Motor neuron (in vitro differentiated cells): ENCODE results near the gene TAF4B. TPM values are rescaled to one million over a fixed set of nuclear protein-coding genes. Genes with fewer than 3 reads are reported as not detected.
A peak's percentile ranks its signal among the peaks of the same experiment; 100 is the strongest.

Source experiments
- ATAC-seq, 8 experiments: fragments of 200-7000 bp; cut with Tn5 transposase; replicated peaks in 6 of 8; 2 replicates each; pipeline ENCODE4 v1.8.0; 2021; ENCODE audit warnings: mild to moderate bottlenecking in 8 of 8, moderate library complexity in 8 of 8
- H3K27ac ChIP-seq, 2 donors: fragments of 250-450 bp; sonication (Bioruptor Pico); 2 replicates each; pipeline ENCODE4 v1.9.0; 2021; ENCODE audit warnings: antibody characterized with exemption in 2 of 2, mild to moderate bottlenecking in 2 of 2, moderate library complexity in 1 of 2
- H3K4me1 ChIP-seq, 2 donors: fragments of 250-450 bp; sonication (Bioruptor Pico); replicated peaks in 1 of 2; 2 replicates each; pipeline ENCODE4 v1.6.1; 2021; ENCODE audit warnings: antibody characterized with exemption in 2 of 2, mild to moderate bottlenecking in 2 of 2, moderate library complexity in 1 of 2
- H3K4me3 ChIP-seq, 5 donors: fragments of 250-450 bp; sonication (Bioruptor Pico); 2 replicates each; pipeline ENCODE4 v1.9.0; 2021; ENCODE audit warnings: antibody characterized with exemption in 5 of 5, mild to moderate bottlenecking in 5 of 5, moderate library complexity in 4 of 5
- WGBS, 10 experiments: fragments of 450-650 bp; shearing (Covaris generic); methylation state at CpG; one replicate each; pipeline ENCODE4 v1.0.0; 2022; 5-methylcytosine and 5-hydroxymethylcytosine counted together
- in situ Hi-C, 9 experiments: fragments of 400-800 bp; cut with MboI; loops; one replicate each; pipeline ENCODE4 v1.15.0; 2021; ENCODE audit warnings: low sequenced_read_pairs in 9 of 9, low pct_unique_long_range_greater_than_20kb in 2 of 9; ENCODE audit not compliant: unreplicated experiment in 9 of 9
- total RNA-seq, 8 experiments: library from RNA; unstranded; fragments of 300-600 nt; gene quantifications; 2 replicates each; pipeline versions ENCODE4 v1.2.3 to v1.2.4, GENCODE V29; 2022

Gene TAF4B
- total RNA-seq, 8 experiments from 2014 or later = 2.0 to 12.3 (median 3.3) TPM

DNA sequence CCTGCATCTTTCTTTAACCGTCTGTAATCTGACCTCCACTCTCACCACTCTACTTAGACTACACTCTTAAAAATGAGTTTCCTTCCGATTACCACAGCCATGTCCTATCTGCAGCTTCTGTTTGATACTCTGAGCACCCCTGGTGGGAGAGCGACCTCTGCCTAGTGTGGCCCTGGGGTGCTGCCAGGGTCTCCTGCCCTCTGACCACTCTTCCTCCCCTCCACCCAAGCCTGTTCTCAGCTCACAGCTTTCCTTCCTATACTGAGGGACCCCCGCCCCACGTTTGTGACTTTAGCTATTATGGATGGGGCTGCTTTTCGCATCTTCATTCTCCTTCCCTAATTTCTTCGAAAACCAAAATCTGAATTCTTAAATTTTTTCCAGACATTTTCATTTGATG, 189.4 kb downstream of the TAF4B start:
- no peak overlapping the region for H3K27ac ChIP-seq
- in situ Hi-C loops = no loop called here
- 54 to 100% (median 73%) methylated on average over 1 to 7 of the region's 7 CpGs; no CpG with 5 or more reads in 1 of the 10 experiments for WGBS, 10 experiments

DNA sequence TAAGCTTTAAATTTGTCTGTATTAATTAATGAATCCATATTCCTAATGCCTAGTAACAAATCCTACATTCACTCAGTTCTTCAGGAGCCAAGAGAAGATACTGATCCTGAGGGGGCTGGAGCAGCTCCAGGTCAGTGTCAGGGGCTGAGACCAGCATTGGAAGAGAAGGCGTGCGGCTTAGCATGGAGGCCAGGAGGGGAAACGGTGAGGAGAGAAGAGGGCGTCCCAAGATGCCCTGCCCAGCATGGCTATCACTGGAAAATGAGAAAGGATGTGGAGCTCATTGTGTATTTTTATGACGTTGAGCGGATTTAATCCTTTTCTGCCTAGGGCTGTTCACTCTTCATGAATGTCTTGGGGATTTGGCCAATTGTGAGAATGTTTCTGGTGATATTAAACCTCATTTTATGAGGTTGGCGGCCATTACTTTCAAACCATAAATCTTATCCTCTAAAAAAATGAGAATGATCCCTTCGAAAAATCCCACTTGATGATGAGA, 190.5 kb downstream of the TAF4B start:
- no peak for ATAC-seq
- Histone ChIP-seq H3K27ac (no peak overlapping the region), H3K4me1 (peaks cover 5 to 8% of the 10 kb centered on the region in 2 donors), H3K4me3 (no peak overlapping the region)
- in situ Hi-C loops = no loop called here
- 87 to 100% (median 95%) methylated on average over 2 to 8 of the region's 8 CpGs; no CpG with 5 or more reads in 2 of the 10 experiments for WGBS, 10 experiments

More for the DNA sequence above, 189.4 kb downstream of the TAF4B start:
- peaks cover 5% of the 10 kb centered on the region in 2 donors for H3K4me1 ChIP-seq
- ATAC-seq = no peak
- H3K4me3 ChIP-seq = no peak overlapping the region

DNA sequence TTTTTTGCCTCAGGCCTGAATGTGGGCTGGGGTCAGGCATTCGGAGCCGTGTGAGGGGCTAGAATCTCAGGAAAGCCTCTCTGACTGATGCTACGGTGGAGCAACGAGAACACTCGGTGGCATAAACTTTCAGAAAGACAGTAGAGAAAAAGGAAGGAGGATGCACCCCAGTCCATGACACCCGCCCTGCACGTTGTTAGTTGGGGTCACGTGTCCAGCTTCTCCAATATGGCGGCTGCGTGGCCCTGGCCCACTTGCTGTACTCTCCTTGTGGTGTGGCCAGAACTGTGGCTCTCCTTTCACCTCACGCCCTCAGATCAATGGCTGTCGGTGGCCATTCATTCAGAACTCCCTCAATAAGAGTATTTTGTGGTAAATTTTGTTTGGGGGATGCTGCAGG, 190.9 kb downstream of the TAF4B start:
- WGBS, 10 experiments = 80 to 100% (median 93%) methylated on average over 3 to 9 of the region's 12 CpGs; no CpG with 5 or more reads in 2 of the 10 experiments
- in situ Hi-C loops = no loop called here
- H3K4me3 ChIP-seq = no peak overlapping the region
- no peak for ATAC-seq
- no peak overlapping the region for H3K27ac ChIP-seq
- H3K4me1 ChIP-seq = peaks cover 8 to 10% of the 10 kb centered on the region in 2 donors

- ATAC-seq = no peak
- H3K4me3 ChIP-seq = no peak overlapping the region
- 20 to 100% (median 87%) methylated on average over 1 to 4 of the region's 4 CpGs; no CpG with 5 or more reads in 4 of the 10 experiments for WGBS, 10 experiments
- in situ Hi-C loops = no loop called here
- peaks cover 15 to 20% of the 10 kb centered on the region in 2 donors for H3K4me1 ChIP-seq
- no peak overlapping the region for H3K27ac ChIP-seq
Observed at GRCh38 chr18:26418225-26418624, 192.0 kb downstream of the TAF4B start.

DNA sequence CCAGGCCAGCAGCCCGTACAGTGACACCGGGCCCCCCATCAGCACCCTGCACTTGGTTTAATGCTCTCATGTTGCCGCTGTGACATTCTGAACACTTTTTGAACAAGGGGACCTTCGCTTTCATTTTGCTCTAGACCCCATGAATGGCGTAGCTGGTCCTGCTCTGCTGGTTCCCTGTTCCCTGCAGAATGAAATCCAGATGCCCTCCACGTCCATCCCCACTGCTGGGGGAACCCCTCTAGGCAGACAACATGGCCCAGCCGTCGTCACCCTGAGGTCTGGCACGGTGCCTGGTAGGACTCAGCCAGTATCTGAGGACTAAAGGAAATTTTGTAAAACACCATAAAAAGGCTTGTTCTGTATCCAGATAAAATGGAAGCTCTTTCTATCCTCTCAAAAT, 193.5 kb downstream of the TAF4B start:
- Histone ChIP-seq H3K27ac (no peak overlapping the region), H3K4me1 (peaks cover 15 to 22% of the 10 kb centered on the region in 2 donors), H3K4me3 (no peak overlapping the region)
- no peak for ATAC-seq
- WGBS, 10 experiments = 50 to 100% (median 90%) methylated on average over 1 to 5 of the region's 9 CpGs; no CpG with 5 or more reads in 3 of the 10 experiments
- in situ Hi-C loops = no loop called here

- ATAC-seq = no peak
- 67 to 100% (median 100%) methylated on average over 1 to 2 of the region's 6 CpGs; no CpG with 5 or more reads in 7 of the 10 experiments for WGBS, 10 experiments
- no peak overlapping the region for H3K27ac ChIP-seq
- no peak overlapping the region for H3K4me3 ChIP-seq
- H3K4me1 ChIP-seq = peaks cover 10 to 17% of the 10 kb centered on the region in 2 donors
- in situ Hi-C loops = no loop called here
Observed at GRCh38 chr18:26421503-26421902, 195.3 kb downstream of the TAF4B start.

DNA sequence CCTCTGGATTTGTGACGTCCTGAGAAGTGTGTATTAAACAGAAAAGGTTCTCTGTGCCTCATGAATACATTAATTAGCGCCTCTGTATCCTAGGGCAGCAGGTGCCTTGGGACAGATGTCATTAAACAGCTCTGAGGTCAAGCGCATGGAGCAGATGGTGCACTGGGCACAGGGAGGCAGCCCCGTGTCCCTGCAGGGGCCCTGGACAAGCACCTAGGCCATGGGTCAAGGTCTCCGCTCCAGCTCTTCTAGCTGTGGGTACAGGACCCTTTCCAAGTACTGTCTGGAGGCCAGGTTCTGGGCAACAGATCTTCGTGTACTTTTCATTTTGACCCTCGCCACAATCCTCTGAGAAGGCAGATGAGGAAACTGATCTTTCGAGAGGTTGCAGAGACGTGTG, 195.7 kb downstream of the TAF4B start:
- 58 to 95% (median 77%) methylated on average over 2 to 6 of the region's 9 CpGs; no CpG with 5 or more reads in 4 of the 10 experiments for WGBS, 10 experiments
- ATAC-seq = no peak

GRCh38 chr18:26422472-26423162, 196.4 kb downstream of the TAF4B start:
- Histone ChIP-seq H3K27ac (no peak overlapping the region), H3K4me3 (no peak overlapping the region), H3K4me1 (peaks cover 10 to 17% of the 10 kb centered on the region in 2 donors)
- ATAC-seq = no peak
- WGBS, 10 experiments = 33 to 100% (median 82%) methylated on average over 1 to 5 of the region's 6 CpGs
- in situ Hi-C loops = no loop called here

More for the DNA sequence above, 195.7 kb downstream of the TAF4B start:
- no peak overlapping the region for H3K4me3 ChIP-seq
- in situ Hi-C loops = no loop called here
- no peak overlapping the region for H3K27ac ChIP-seq
- peaks cover 10 to 17% of the 10 kb centered on the region in 2 donors for H3K4me1 ChIP-seq

DNA sequence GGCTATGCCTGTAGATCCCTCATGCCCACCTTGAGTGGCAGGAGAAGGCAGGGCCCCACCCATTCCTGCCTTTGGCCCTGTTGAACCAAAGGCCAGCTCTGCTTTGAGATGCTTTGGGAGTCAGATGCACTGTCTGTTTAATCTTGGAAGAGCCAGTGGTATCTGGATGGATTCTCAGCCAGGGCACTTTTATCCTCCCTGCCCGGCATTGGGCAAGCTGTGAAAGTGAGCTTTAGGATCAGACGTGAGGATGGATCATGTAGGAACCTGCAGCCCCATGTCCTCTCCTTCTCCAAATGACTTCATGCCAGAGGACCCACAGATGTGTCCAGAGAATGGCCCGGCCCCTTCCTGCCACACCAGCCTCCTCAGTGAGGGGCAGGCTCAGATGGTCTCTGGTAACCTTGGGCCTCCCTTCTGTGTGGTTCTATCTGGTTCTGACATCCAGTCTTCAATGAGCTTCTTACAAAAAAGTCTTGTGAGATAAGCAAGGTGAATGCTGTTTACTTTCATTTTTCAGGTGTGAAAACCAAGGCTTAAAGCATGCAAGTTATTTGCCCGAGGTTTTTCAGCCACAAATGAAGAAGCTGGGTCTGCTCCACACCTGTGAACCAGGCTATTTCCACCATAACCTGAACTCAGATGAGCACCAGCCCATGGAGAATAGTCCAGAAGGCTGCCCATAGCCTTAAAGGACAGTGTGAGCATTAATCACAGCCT, 198.3 kb downstream of the TAF4B start:
- H3K4me3 ChIP-seq = no peak overlapping the region
- in situ Hi-C loops = no loop called here
- H3K4me1 ChIP-seq = peaks cover 15 to 21% of the 10 kb centered on the region in 2 donors
- H3K27ac ChIP-seq = no peak overlapping the region
- ATAC-seq = no peak
- WGBS, 10 experiments = 33 to 100% (median 89%) methylated on average over 1 to 3 of the region's 4 CpGs; no CpG with 5 or more reads in 5 of the 10 experiments

DNA sequence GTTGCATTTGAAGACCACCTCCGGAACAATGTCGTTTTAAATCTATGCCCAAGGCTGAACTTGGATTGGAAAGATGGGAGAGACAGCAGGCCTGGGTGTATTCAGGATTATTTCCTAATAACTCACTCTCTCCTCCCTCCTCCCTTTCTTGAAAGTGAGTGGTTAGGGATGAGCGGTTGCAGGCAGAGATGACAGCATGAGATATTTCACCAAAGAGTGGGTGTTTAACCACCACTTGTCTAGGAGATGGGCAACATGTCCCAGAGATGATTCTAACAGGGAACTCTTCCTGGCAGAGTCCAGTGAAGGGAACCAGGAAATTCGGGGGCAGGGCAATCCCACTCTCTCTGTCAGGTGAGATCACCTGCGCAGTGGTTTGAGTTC, 198.9 kb downstream of the TAF4B start:
- 58 to 100% (median 79%) methylated on average over 1 to 5 of the region's 5 CpGs; no CpG with 5 or more reads in 1 of the 10 experiments for WGBS, 10 experiments
- in situ Hi-C loops = no loop called here
- Histone ChIP-seq H3K4me3 (no peak overlapping the region), H3K27ac (no peak overlapping the region), H3K4me1 (peaks cover 20 to 26% of the 10 kb centered on the region in 2 donors)
- ATAC-seq = no peak

DNA sequence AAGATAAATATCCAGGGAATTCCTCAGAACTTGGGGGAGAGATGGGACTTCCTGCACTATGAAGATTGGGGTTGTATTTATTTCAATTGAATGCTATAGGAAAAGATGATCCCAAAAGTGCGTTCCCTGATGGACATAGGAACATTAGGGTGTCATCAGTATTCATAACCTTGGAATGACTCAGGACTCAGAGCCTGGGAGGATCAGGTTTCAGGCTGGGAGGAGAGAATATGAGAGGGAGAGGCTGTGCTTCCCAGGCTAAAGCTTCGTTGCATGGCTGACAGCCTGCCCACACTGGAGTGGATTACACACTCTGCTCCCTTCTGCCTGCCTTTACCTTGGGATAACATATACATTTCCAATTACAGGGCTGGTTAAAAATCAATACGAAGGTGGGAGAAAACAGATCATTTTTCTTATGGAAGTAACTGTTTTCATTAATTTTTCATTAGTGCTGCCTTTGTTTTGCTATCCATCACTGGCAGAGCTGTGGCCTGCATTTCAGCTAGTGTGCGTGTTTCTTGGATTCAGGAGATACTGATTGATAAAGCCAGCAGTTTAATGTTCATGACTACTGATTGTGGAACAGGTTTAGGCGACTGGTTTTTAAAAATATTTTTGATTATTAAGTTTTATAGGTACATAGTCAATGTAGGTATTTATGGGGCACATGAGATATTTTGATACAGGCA, 203.4 kb downstream of the TAF4B start:
- 0 to 51% (median 32%) methylated on average over 1 to 4 of the region's 5 CpGs for WGBS, 10 experiments
- H3K4me3 ChIP-seq = no peak overlapping the region
- peaks cover 10 to 13% of the 10 kb centered on the region in 2 donors for H3K4me1 ChIP-seq
- peak overlapping the region in 1 of 2 donors; percentile 24 for H3K27ac ChIP-seq
- peak; percentile 100 for ATAC-seq
- in situ Hi-C loops = no loop called here

GRCh38 chr18:26432651-26433424, 206.6 kb downstream of the TAF4B start:
- in situ Hi-C loops = no loop called here
- Histone ChIP-seq H3K4me1 (peaks cover 25 to 31% of the 10 kb centered on the region in 2 donors), H3K4me3 (no peak overlapping the region), H3K27ac (no peak overlapping the region)
- ATAC-seq = no peak
- WGBS, 10 experiments = 27 to 100% (median 78%) methylated on average over 2 to 5 of the region's 5 CpGs; no CpG with 5 or more reads in 1 of the 10 experiments
